Mesendoderm (in vitro differentiated cells): ENCODE results near the gene MCF2L.
A peak's percentile ranks its signal among the peaks of the same experiment; 100 is the strongest.
"Not testable (repeated sequence)": the region's sequence is repeated elsewhere in the genome, so short reads cannot be mapped to it uniquely, and the experiment has no call there.

ENCODE experiments used
- DNase-seq: peaks from one replicate; pipeline ENCODE4 v3.0.0; 2013
- H2AK5ac ChIP-seq: 2 replicates; pipeline ENCODE4 v1.6.1; 2013; ENCODE audit warnings: low read length, inconsistent platforms
- H2BK120ac ChIP-seq: 2 replicates; pipeline ENCODE4 v1.6.1; 2013; ENCODE audit warnings: low read depth, mild to moderate bottlenecking, low read length, moderate library complexity, mixed read lengths
- H2BK15ac ChIP-seq: replicated peaks from 2 replicates; pipeline ENCODE4 v1.6.1; 2013; ENCODE audit warnings: low read depth, mild to moderate bottlenecking, moderate library complexity
- H2BK5ac ChIP-seq: 2 replicates; pipeline ENCODE4 v1.6.1; 2013; ENCODE audit warnings: low read length, inconsistent platforms
- H3K18ac ChIP-seq: 2 replicates; pipeline ENCODE4 v1.6.1; 2013; ENCODE audit warnings: mild to moderate bottlenecking, low read length, mixed read lengths
- H3K23ac ChIP-seq: one replicate; pipeline ENCODE4 v1.6.1; 2013; ENCODE audit warnings: low read length
- H3K27ac ChIP-seq: 2 replicates; pipeline ENCODE4 v1.5.1; 2013; ENCODE audit warnings: low read depth, mild to moderate bottlenecking, inconsistent platforms, low read length, moderate library complexity
- H3K27me3 ChIP-seq: 2 replicates; pipeline ENCODE4 v1.6.1; 2013; ENCODE audit warnings: low read length, control low read depth, mild to moderate bottlenecking, inconsistent platforms; ENCODE audit not compliant: insufficient read depth, poor library complexity
- H3K36me3 ChIP-seq: 2 replicates; pipeline ENCODE4 v1.6.1; 2013; ENCODE audit warnings: low read length, inconsistent platforms; ENCODE audit not compliant: control insufficient read depth, insufficient read depth
- H3K4ac ChIP-seq: one replicate; pipeline ENCODE4 v1.6.1; 2013; ENCODE audit warnings: low read depth, mild to moderate bottlenecking, low read length, moderate library complexity
- H3K4me1 ChIP-seq: 2 replicates; pipeline ENCODE4 v1.6.1; 2013; ENCODE audit warnings: low read depth, low read length, inconsistent platforms; ENCODE audit not compliant: control insufficient read depth
- H3K4me2 ChIP-seq: 2 replicates; pipeline ENCODE4 v1.6.1; 2013; ENCODE audit warnings: low read length
- H3K4me3 ChIP-seq: 2 replicates; pipeline ENCODE4 v1.5.1; 2013; ENCODE audit warnings: mild to moderate bottlenecking, low read length
- H3K56ac ChIP-seq: one replicate; pipeline ENCODE4 v1.6.1; 2013; ENCODE audit warnings: low read length
- H3K79me1 ChIP-seq: 2 replicates; pipeline ENCODE4 v1.6.1; 2013; ENCODE audit warnings: low read length, inconsistent platforms
- H3K79me2 ChIP-seq: 2 replicates; pipeline ENCODE4 v1.6.1; 2013; ENCODE audit warnings: mild to moderate bottlenecking, low read length; ENCODE audit not compliant: control insufficient read depth, insufficient read depth
- H3K9ac ChIP-seq: 2 replicates; pipeline ENCODE4 v1.6.1; 2013; ENCODE audit warnings: low read length, inconsistent platforms
- H4K5ac ChIP-seq: one replicate; pipeline ENCODE4 v1.6.1; 2013; ENCODE audit warnings: low read length
- H4K8ac ChIP-seq: one replicate; pipeline ENCODE4 v1.6.1; 2013; ENCODE audit warnings: low read depth, mild to moderate bottlenecking, control low read depth, low read length, moderate library complexity
- WGBS: extraction: QIAGEN DNeasy Blood & Tissue Kit; methylation state at CpG from one replicate; pipeline ENCODE4 v1.1.7; 2013; ENCODE audit warnings: low lambda C conversion rate, missing lambda C conversion rate; ENCODE audit not compliant: insufficient coverage; ENCODE audit errors: extremely low coverage; 5-methylcytosine and 5-hydroxymethylcytosine counted together

Gene MCF2L

GRCh38 chr13:113106711-113107351, 137.8 kb downstream of the MCF2L start:
- H3K9ac ChIP-seq: no peak overlapping the region
- no peak overlapping the region for H4K8ac ChIP-seq
- H3K4me1 ChIP-seq: no peaks in the 10 kb centered on the region
- no peak overlapping the region for H3K27ac ChIP-seq
- H3K4me2 ChIP-seq: no peak overlapping the region
- DNase-seq: no peak
- H4K5ac ChIP-seq: no peak overlapping the region
- no peaks in the 10 kb centered on the region for H3K79me1 ChIP-seq
- no peaks in the 10 kb centered on the region for H3K36me3 ChIP-seq
- no peak overlapping the region for H2AK5ac ChIP-seq
- no CpG with 5 or more reads among the region's 25 CpGs for WGBS
- no peak overlapping the region for H3K56ac ChIP-seq
- no peak overlapping the region for H2BK5ac ChIP-seq
- no peak overlapping the region for H2BK120ac ChIP-seq
- no peak overlapping the region for H3K4me3 ChIP-seq
- no peak overlapping the region for H3K23ac ChIP-seq
- H3K27me3 ChIP-seq: peaks cover 6% of the 10 kb centered on the region
- no peak overlapping the region for H3K18ac ChIP-seq
- H3K4ac ChIP-seq: no peak overlapping the region
- no peak overlapping the region for H2BK15ac ChIP-seq
- no peaks in the 10 kb centered on the region for H3K79me2 ChIP-seq

- not testable (repeated sequence) for H3K18ac ChIP-seq, H2BK120ac ChIP-seq, H3K9ac ChIP-seq, H3K27me3 ChIP-seq, H3K4ac ChIP-seq, H2AK5ac ChIP-seq, H2BK5ac ChIP-seq, H2BK15ac ChIP-seq, H4K5ac ChIP-seq, H3K56ac ChIP-seq, H3K36me3 ChIP-seq, H3K4me1 ChIP-seq, H4K8ac ChIP-seq, H3K4me2 ChIP-seq, H3K23ac ChIP-seq, DNase-seq, H3K4me3 ChIP-seq, H3K79me2 ChIP-seq, H3K27ac ChIP-seq, H3K79me1 ChIP-seq
- WGBS: no CpG with 5 or more reads among the region's 27 CpGs
Observed at GRCh38 chr13:113108521-113108920, 139.5 kb downstream of the MCF2L start.

- DNase-seq: no peak
- no CpG with 5 or more reads among the region's 73 CpGs for WGBS
- peak overlapping the region; percentile 24 for H3K9ac ChIP-seq
- no peaks in the 10 kb centered on the region for H3K4me1 ChIP-seq
- H3K79me1 ChIP-seq: no peaks in the 10 kb centered on the region
- no peak overlapping the region for H3K4ac ChIP-seq
- H4K5ac ChIP-seq: no peak overlapping the region
- H2BK5ac ChIP-seq: no peak overlapping the region
- no peak overlapping the region for H4K8ac ChIP-seq
- H3K4me2 ChIP-seq: no peak overlapping the region
- no peaks in the 10 kb centered on the region for H3K79me2 ChIP-seq
- H2AK5ac ChIP-seq: no peak overlapping the region
- H3K27me3 ChIP-seq: peaks cover 6% of the 10 kb centered on the region
- H2BK15ac ChIP-seq: no peak overlapping the region
- H2BK120ac ChIP-seq: no peak overlapping the region
- no peak overlapping the region for H3K23ac ChIP-seq
- peak overlapping the region; percentile 76 for H3K56ac ChIP-seq
- H3K27ac ChIP-seq: no peak overlapping the region
- H3K4me3 ChIP-seq: no peak overlapping the region
- H3K36me3 ChIP-seq: no peaks in the 10 kb centered on the region
- no peak overlapping the region for H3K18ac ChIP-seq
Observed at GRCh38 chr13:113109151-113110047, 140.4 kb downstream of the MCF2L start.

- no peak overlapping the region for H3K18ac ChIP-seq
- no peaks in the 10 kb centered on the region for H3K79me2 ChIP-seq
- H3K4me3 ChIP-seq: no peak overlapping the region
- H3K27me3 ChIP-seq: peaks cover 6% of the 10 kb centered on the region
- H3K56ac ChIP-seq: peak overlapping the region; percentile 76
- no peaks in the 10 kb centered on the region for H3K4me1 ChIP-seq
- DNase-seq: no peak
- H3K23ac ChIP-seq: no peak overlapping the region
- H4K8ac ChIP-seq: no peak overlapping the region
- H2BK5ac ChIP-seq: no peak overlapping the region
- no peak overlapping the region for H3K27ac ChIP-seq
- WGBS: no CpG with 5 or more reads among the region's 99 CpGs
- no peaks in the 10 kb centered on the region for H3K79me1 ChIP-seq
- peak overlapping the region; percentile 24 for H3K9ac ChIP-seq
- no peak overlapping the region for H2BK120ac ChIP-seq
- peak overlapping the region; percentile 1 for H3K4me2 ChIP-seq
- no peak overlapping the region for H3K4ac ChIP-seq
- H4K5ac ChIP-seq: no peak overlapping the region
- no peak overlapping the region for H2AK5ac ChIP-seq
- H3K36me3 ChIP-seq: no peaks in the 10 kb centered on the region
- H2BK15ac ChIP-seq: no peak overlapping the region
Observed at GRCh38 chr13:113110048-113110851, 141.2 kb downstream of the MCF2L start.

- H2BK5ac ChIP-seq: no peak overlapping the region
- peak overlapping the region; percentile 12 for H3K56ac ChIP-seq
- no peak overlapping the region for H2AK5ac ChIP-seq
- H3K4ac ChIP-seq: no peak overlapping the region
- no peaks in the 10 kb centered on the region for H3K79me1 ChIP-seq
- H4K8ac ChIP-seq: no peak overlapping the region
- WGBS: no CpG with 5 or more reads among the region's 49 CpGs
- H4K5ac ChIP-seq: no peak overlapping the region
- H2BK15ac ChIP-seq: no peak overlapping the region
- H3K23ac ChIP-seq: no peak overlapping the region
- no peak overlapping the region for H3K18ac ChIP-seq
- no peaks in the 10 kb centered on the region for H3K79me2 ChIP-seq
- peaks cover 6% of the 10 kb centered on the region for H3K27me3 ChIP-seq
- H3K4me3 ChIP-seq: no peak overlapping the region
- no peaks in the 10 kb centered on the region for H3K4me1 ChIP-seq
- no peak overlapping the region for H2BK120ac ChIP-seq
- no peak for DNase-seq
- no peak overlapping the region for H3K27ac ChIP-seq
- no peak overlapping the region for H3K9ac ChIP-seq
- H3K4me2 ChIP-seq: no peak overlapping the region
- no peaks in the 10 kb centered on the region for H3K36me3 ChIP-seq
Observed at GRCh38 chr13:113110852-113111315, 141.9 kb downstream of the MCF2L start.
